ENCODE measurements around the gene SLC16A3. TPM values are rescaled to one million over a fixed set of nuclear protein-coding genes. Genes with fewer than 3 reads are reported as not detected.

SLC16A3 gene
- total and polyA plus RNA-seq, 2 donors (not counting 1 experiment from before 2014, with no cell fraction given), result 14.9 to 65.7 TPM

DNA sequence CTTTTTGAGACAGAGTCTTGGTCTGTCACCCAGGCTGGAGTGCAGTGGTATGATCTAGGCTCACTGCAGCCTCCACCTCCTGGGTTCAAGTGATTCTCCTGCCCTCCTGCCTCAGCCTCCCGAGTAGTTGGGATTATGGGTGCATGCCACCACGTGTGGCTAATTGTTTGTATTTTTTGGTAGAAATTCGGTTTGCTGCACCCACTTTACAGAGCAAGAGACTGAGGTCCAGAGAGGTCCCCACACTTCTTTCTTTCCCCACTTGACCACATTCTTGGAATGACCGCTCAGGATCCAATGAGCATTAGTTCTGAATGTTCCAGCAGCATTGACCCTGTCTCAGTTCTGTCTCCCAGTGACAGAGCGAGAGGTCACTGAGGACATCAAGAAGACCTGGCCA, 5.3 kb upstream of the SLC16A3 start:
- Histone ChIP-seq H3K36me3 (replicated peaks in 1 of 2; ENCODE audit: control extremely low read depth in 1 of 2, control insufficient read depth in 1 of 2, extremely low read depth in 1 of 2, insufficient read depth in 2 of 2, low read length in 1 of 2) (no peaks in the 10 kb centered on the region), H2AFZ (ENCODE audit: insufficient read depth, low read depth, low read length, poor library complexity, severe bottlenecking) (no peak overlapping the region), H3K4me3 (ENCODE audit: control extremely low read depth in 1 of 5, extremely low read depth in 1 of 5, insufficient read depth in 1 of 5, low read depth in 2 of 5, low read length in 4 of 5) (no peak overlapping the region), H4K20me1 (ENCODE audit: control insufficient read depth, insufficient read depth, low read length, poor library complexity, severe bottlenecking) (no peaks in the 10 kb centered on the region), H3K4me2 (replicated peaks; ENCODE audit: low read depth, low read length, poor library complexity, severe bottlenecking) (no peak overlapping the region), H3K79me2 (ENCODE audit: control insufficient read depth, insufficient read depth, low read length) (no peaks in the 10 kb centered on the region), H3K9me3 (ENCODE audit: control extremely low read depth in 1 of 3, control insufficient read depth in 2 of 3, insufficient read depth in 1 of 3, low read length in 2 of 3) (no peaks in the 10 kb centered on the region), H3K4me1 (ENCODE audit: control insufficient read depth in 2 of 2, insufficient read depth in 2 of 2, low read length in 2 of 2) (peaks cover 5 to 9% of the 10 kb centered on the region in 2 donors), H3K27me3 (replicated peaks in 1 of 4; ENCODE audit: control extremely low read depth in 1 of 4, control insufficient read depth in 3 of 4, insufficient read depth in 4 of 4, low read length in 3 of 4) (no peaks in the 10 kb centered on the region), H3K27ac (ENCODE audit: low read length in 2 of 2) (no peak overlapping the region), H3K9ac (ENCODE audit: low read length) (no peak overlapping the region)
- CTCF ChIA-PET, result no interaction called here
- POLR2A ChIA-PET, result no interaction called here
- TF ChIP-seq EZH2 (IDR thresholded peaks at IDR 0.05; ENCODE audit: borderline replicate concordance, insufficient read depth, low read depth, low read length, poor library complexity, severe bottlenecking), result no peak
- TF ChIP-seq, protein P1, sequence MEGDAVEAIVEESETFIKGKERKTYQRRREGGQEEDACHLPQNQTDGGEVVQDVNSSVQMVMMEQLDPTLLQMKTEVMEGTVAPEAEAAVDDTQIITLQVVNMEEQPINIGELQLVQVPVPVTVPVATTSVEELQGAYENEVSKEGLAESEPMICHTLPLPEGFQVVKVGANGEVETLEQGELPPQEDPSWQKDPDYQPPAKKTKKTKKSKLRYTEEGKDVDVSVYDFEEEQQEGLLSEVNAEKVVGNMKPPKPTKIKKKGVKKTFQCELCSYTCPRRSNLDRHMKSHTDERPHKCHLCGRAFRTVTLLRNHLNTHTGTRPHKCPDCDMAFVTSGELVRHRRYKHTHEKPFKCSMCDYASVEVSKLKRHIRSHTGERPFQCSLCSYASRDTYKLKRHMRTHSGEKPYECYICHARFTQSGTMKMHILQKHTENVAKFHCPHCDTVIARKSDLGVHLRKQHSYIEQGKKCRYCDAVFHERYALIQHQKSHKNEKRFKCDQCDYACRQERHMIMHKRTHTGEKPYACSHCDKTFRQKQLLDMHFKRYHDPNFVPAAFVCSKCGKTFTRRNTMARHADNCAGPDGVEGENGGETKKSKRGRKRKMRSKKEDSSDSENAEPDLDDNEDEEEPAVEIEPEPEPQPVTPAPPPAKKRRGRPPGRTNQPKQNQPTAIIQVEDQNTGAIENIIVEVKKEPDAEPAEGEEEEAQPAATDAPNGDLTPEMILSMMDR (IDR thresholded peaks at IDR 0.05), result no peak
- ATAC-seq (ENCODE audit: low read depth) (no peak), DNase-seq (no peak)
- peaks cover 7% of the 10 kb centered on the region for H3K4me1 Mint-ChIP-seq
- no peaks in the 10 kb centered on the region for H3K27me3 Mint-ChIP-seq
- intact Hi-C loops (cut with micrococcal nuclease), result no loop called here
- WGBS (ENCODE audit: insufficient coverage), result 100% methylated on average over 3 of the region's 5 CpGs
- H3K27ac Mint-ChIP-seq, result peak overlapping the region; percentile 46
- H3K9me3 Mint-ChIP-seq (ENCODE audit: insufficient read depth), result no peaks in the 10 kb centered on the region
- H3K4me3 Mint-ChIP-seq, result no peak overlapping the region

DNA sequence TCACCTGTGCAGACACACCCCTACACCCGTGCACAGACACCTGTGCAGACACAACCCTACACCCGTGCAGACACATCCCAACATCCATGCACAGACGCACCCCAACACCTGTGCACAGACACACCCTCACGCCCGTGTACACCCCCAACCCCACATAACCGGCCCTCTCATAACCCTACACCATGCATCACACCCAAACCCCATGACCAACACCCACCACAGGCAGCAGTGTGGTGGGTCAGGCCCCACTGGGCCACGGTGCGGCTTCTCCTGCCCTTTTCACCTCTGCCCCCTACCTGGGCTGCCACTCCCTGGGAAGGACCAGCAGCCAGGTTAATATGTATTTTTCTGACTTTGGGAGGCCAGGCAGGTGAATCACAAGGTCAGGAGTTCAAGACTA, 4.2 kb upstream of the SLC16A3 start:
- no peak overlapping the region for H3K4me3 ChIP-seq (ENCODE audit: control extremely low read depth in 1 of 5, extremely low read depth in 1 of 5, insufficient read depth in 1 of 5, low read depth in 2 of 5, low read length in 4 of 5)
- no peak overlapping the region for H3K27ac ChIP-seq (ENCODE audit: low read length in 2 of 2)
- ChIA-PET POLR2A (no interaction called here), CTCF (no interaction called here)
- H3K4me3 Mint-ChIP-seq, result no peak overlapping the region
- no peak for TF ChIP-seq EZH2 (IDR thresholded peaks at IDR 0.05; ENCODE audit: borderline replicate concordance, insufficient read depth, low read depth, low read length, poor library complexity, severe bottlenecking)
- TF ChIP-seq, protein P1 (IDR thresholded peaks at IDR 0.05), result no peak
- peak overlapping the region; percentile 37 for H3K27ac Mint-ChIP-seq
- no peak overlapping the region for H3K4me2 ChIP-seq (replicated peaks; ENCODE audit: low read depth, low read length, poor library complexity, severe bottlenecking)
- peaks cover 7% of the 10 kb centered on the region for H4K20me1 ChIP-seq (ENCODE audit: control insufficient read depth, insufficient read depth, low read length, poor library complexity, severe bottlenecking)
- DNase-seq, result no peak
- H3K4me1 ChIP-seq (ENCODE audit: control insufficient read depth in 2 of 2, insufficient read depth in 2 of 2, low read length in 2 of 2), result peaks cover 12 to 14% of the 10 kb centered on the region in 2 donors
- WGBS (ENCODE audit: insufficient coverage), result 88% methylated on average over 6 of the region's 8 CpGs
- no peaks in the 10 kb centered on the region for H3K9me3 ChIP-seq (ENCODE audit: control extremely low read depth in 1 of 3, control insufficient read depth in 2 of 3, insufficient read depth in 1 of 3, low read length in 2 of 3)
- H3K79me2 ChIP-seq (ENCODE audit: control insufficient read depth, insufficient read depth, low read length), result no peaks in the 10 kb centered on the region
- ATAC-seq (ENCODE audit: low read depth), result no peak
- peaks cover 10% of the 10 kb centered on the region for H3K4me1 Mint-ChIP-seq
- H2AFZ ChIP-seq (ENCODE audit: insufficient read depth, low read depth, low read length, poor library complexity, severe bottlenecking), result no peak overlapping the region
- no peaks in the 10 kb centered on the region for H3K36me3 ChIP-seq (replicated peaks in 1 of 2; ENCODE audit: control extremely low read depth in 1 of 2, control insufficient read depth in 1 of 2, extremely low read depth in 1 of 2, insufficient read depth in 2 of 2, low read length in 1 of 2)
- no peak overlapping the region for H3K9ac ChIP-seq (ENCODE audit: low read length)
- no peaks in the 10 kb centered on the region for H3K27me3 Mint-ChIP-seq
- no peaks in the 10 kb centered on the region for H3K27me3 ChIP-seq (replicated peaks in 1 of 4; ENCODE audit: control extremely low read depth in 1 of 4, control insufficient read depth in 3 of 4, insufficient read depth in 4 of 4, low read length in 3 of 4)
- no peaks in the 10 kb centered on the region for H3K9me3 Mint-ChIP-seq (ENCODE audit: insufficient read depth)
- intact Hi-C loops (cut with micrococcal nuclease), result no loop called here

Data from B cell (primary cell).